ES-I3 (cell line): ENCODE measurements around the gene SV2B.

Experiments
- H3K36me3 ChIP-seq: 2 replicates; pipeline ENCODE4 v1.6.1; 2013; ENCODE audit warnings: mild to moderate bottlenecking, low read length, control low read depth, moderate library complexity; ENCODE audit not compliant: insufficient read depth
- H3K4me1 ChIP-seq: 2 replicates; pipeline ENCODE4 v1.6.1; 2013; ENCODE audit warnings: mild to moderate bottlenecking, control low read depth, low read length; ENCODE audit not compliant: insufficient read depth
- H3K9ac ChIP-seq: 2 replicates; pipeline ENCODE4 v1.6.1; 2013; ENCODE audit warnings: low read depth, mild to moderate bottlenecking, low read length, moderate library complexity
- H3K9me3 ChIP-seq: 2 replicates; pipeline ENCODE4 v1.6.1; 2013; ENCODE audit warnings: mild to moderate bottlenecking, low read length, moderate library complexity; ENCODE audit not compliant: control insufficient read depth, insufficient read depth

SV2B gene

GRCh38 chr15:91117375-91117774 is 17.3 kb downstream of the SV2B start:
- no peaks in the 10 kb centered on the region for H3K4me1 ChIP-seq
- no peaks in the 10 kb centered on the region for H3K9me3 ChIP-seq
- no peaks in the 10 kb centered on the region for H3K36me3 ChIP-seq
- no peak overlapping the region for H3K9ac ChIP-seq

- no peak overlapping the region for H3K9ac ChIP-seq
- H3K36me3 ChIP-seq, result no peaks in the 10 kb centered on the region
- no peaks in the 10 kb centered on the region for H3K9me3 ChIP-seq
- no peaks in the 10 kb centered on the region for H3K4me1 ChIP-seq
Measured at GRCh38 chr15:91118817-91119590, 18.9 kb downstream of the SV2B start.

GRCh38 chr15:91122296-91122695 is 22.2 kb downstream of the SV2B start:
- Histone ChIP-seq H3K9ac (no peak overlapping the region), H3K4me1 (no peaks in the 10 kb centered on the region), H3K9me3 (no peaks in the 10 kb centered on the region), H3K36me3 (no peaks in the 10 kb centered on the region)

- Histone ChIP-seq H3K36me3 (no peaks in the 10 kb centered on the region), H3K4me1 (peaks cover 12% of the 10 kb centered on the region), H3K9ac (no peak overlapping the region), H3K9me3 (no peaks in the 10 kb centered on the region)
Measured at GRCh38 chr15:91124132-91124531, 24.1 kb downstream of the SV2B start.

GRCh38 chr15:91125162-91125561 is 25.1 kb downstream of the SV2B start:
- H3K9ac ChIP-seq, result no peak overlapping the region
- H3K36me3 ChIP-seq, result no peaks in the 10 kb centered on the region
- H3K4me1 ChIP-seq, result peaks cover 12% of the 10 kb centered on the region
- no peaks in the 10 kb centered on the region for H3K9me3 ChIP-seq

GRCh38 chr15:91126080-91126479 is 26.0 kb downstream of the SV2B start:
- no peak overlapping the region for H3K9ac ChIP-seq
- no peaks in the 10 kb centered on the region for H3K9me3 ChIP-seq
- no peaks in the 10 kb centered on the region for H3K36me3 ChIP-seq

GRCh38 chr15:91127236-91127955 is 27.3 kb downstream of the SV2B start:
- Histone ChIP-seq H3K9ac (no peak overlapping the region; the same call in 1 of the 2 replicates), H3K36me3 (no peaks in the 10 kb centered on the region), H3K4me1 (peaks cover 12% of the 10 kb centered on the region), H3K9me3 (no peaks in the 10 kb centered on the region)

More at GRCh38 chr15:91126080-91126479, 26.0 kb downstream of the SV2B start:
- peaks cover 12% of the 10 kb centered on the region for H3K4me1 ChIP-seq

- Histone ChIP-seq H3K9ac (no peak overlapping the region; the same call in 1 of the 2 replicates), H3K4me1 (peaks cover 12% of the 10 kb centered on the region), H3K9me3 (no peaks in the 10 kb centered on the region), H3K36me3 (no peaks in the 10 kb centered on the region)
Measured at GRCh38 chr15:91128016-91128415, 28.0 kb downstream of the SV2B start.

- Histone ChIP-seq H3K9ac (no peak overlapping the region), H3K36me3 (no peaks in the 10 kb centered on the region)
Measured at GRCh38 chr15:91129436-91129835, 29.4 kb downstream of the SV2B start.

GRCh38 chr15:91132079-91132478 is 32.0 kb downstream of the SV2B start:
- H3K9ac ChIP-seq, result no peak overlapping the region
- no peaks in the 10 kb centered on the region for H3K36me3 ChIP-seq
- H3K4me1 ChIP-seq, result peaks cover 12% of the 10 kb centered on the region
- H3K9me3 ChIP-seq, result no peaks in the 10 kb centered on the region

More at GRCh38 chr15:91129436-91129835, 29.4 kb downstream of the SV2B start:
- Histone ChIP-seq H3K9me3 (no peaks in the 10 kb centered on the region), H3K4me1 (peaks cover 12% of the 10 kb centered on the region)

- Histone ChIP-seq H3K9me3 (no peaks in the 10 kb centered on the region), H3K4me1 (peaks cover under 1% of the 10 kb centered on the region; the same call in 1 of the 2 replicates), H3K9ac (no peak overlapping the region), H3K36me3 (no peaks in the 10 kb centered on the region)
Measured at GRCh38 chr15:91133511-91133910, 33.5 kb downstream of the SV2B start.

GRCh38 chr15:91135201-91136130 is 35.4 kb downstream of the SV2B start:
- Histone ChIP-seq H3K9me3 (no peaks in the 10 kb centered on the region), H3K36me3 (no peaks in the 10 kb centered on the region), H3K9ac (no peak overlapping the region), H3K4me1 (no peaks in the 10 kb centered on the region)

GRCh38 chr15:91136386-91136923 is 36.4 kb downstream of the SV2B start:
- H3K9ac ChIP-seq, result no peak overlapping the region
- H3K9me3 ChIP-seq, result no peaks in the 10 kb centered on the region
- H3K36me3 ChIP-seq, result no peaks in the 10 kb centered on the region
- no peaks in the 10 kb centered on the region for H3K4me1 ChIP-seq

GRCh38 chr15:91140601-91141000 is 40.5 kb downstream of the SV2B start:
- Histone ChIP-seq H3K9ac (no peak overlapping the region), H3K9me3 (no peaks in the 10 kb centered on the region), H3K36me3 (no peaks in the 10 kb centered on the region), H3K4me1 (no peaks in the 10 kb centered on the region)
